ENCODE measurements around the gene EID3. TPM values are rescaled to one million over a fixed set of nuclear protein-coding genes. Genes with fewer than 3 reads are reported as not detected.

The EID3 gene
- total and polyA plus RNA-seq, 10 of the 15 experiments (the other 5 are each of a cell fraction or from before 2014, with no cell fraction given): 0.92 to 7.0 (median 4.3) TPM

GRCh38 chr12:104276273-104277131 lies 27.0 kb upstream of the EID3 start:
- TF ChIP-seq ZNF592 (IDR thresholded peaks at IDR 0.05) (no peak), NRF1 (conservative IDR thresholded peaks at IDR 0.05; ENCODE audit: low read depth, low read length) (no peak), REST (IDR thresholded peaks at IDR 0.05; ENCODE audit: low read depth, low read length) (no peak), CEBPB (IDR thresholded peaks at IDR 0.05; ENCODE audit: borderline replicate concordance in 1 of 2, low read depth in 2 of 2, low read length in 2 of 2) (no peak), EP300 (IDR thresholded peaks at IDR 0.05; ENCODE audit: borderline replicate concordance in 1 of 2, control insufficient read depth in 1 of 2, low read depth in 2 of 2, low read length in 2 of 2) (no peak), SPI1 (IDR thresholded peaks at IDR 0.05; ENCODE audit: borderline replicate concordance, insufficient read depth, low read depth, low read length) (peak; percentile 72)
- RAD21 ChIA-PET (ENCODE audit: unreplicated experiment): interaction anchor here (0.9 to 3.1 kb wide), 6 partner anchors 8 to 444 kb away, joined by 3 to 41 read pairs (median 4); partner anchors contain the start of gene EID3
- ATAC-seq: peak; percentile 94
- in situ Hi-C loops (cut with MboI): no loop called here
- Histone ChIP-seq H3K4me3 (peak overlapping the region; percentile 40), H3K9me3 (replicated peaks; ENCODE audit: control insufficient read depth, insufficient read depth, low read length) (no peaks in the 10 kb centered on the region), H3K4me2 (ENCODE audit: control insufficient read depth, insufficient read depth) (peak overlapping the region; percentile 91), H3K27me3 (replicated peaks in 1 of 2; ENCODE audit: control insufficient read depth in 2 of 2, insufficient read depth in 2 of 2, low read length in 1 of 2) (no peaks in the 10 kb centered on the region), H3K79me2 (ENCODE audit: control insufficient read depth, insufficient read depth, low read length) (no peaks in the 10 kb centered on the region), H4K20me1 (ENCODE audit: control insufficient read depth, insufficient read depth) (no peaks in the 10 kb centered on the region), H3K9ac (ENCODE audit: control insufficient read depth, insufficient read depth, low read length) (peak overlapping the region; percentile 57), H3K36me3 (ENCODE audit: control insufficient read depth in 2 of 2, insufficient read depth in 2 of 2, low read length in 1 of 2) (no peaks in the 10 kb centered on the region), H3K27ac (ENCODE audit: control insufficient read depth, insufficient read depth) (peak overlapping the region; percentile 53), H3K4me1 (ENCODE audit: control insufficient read depth, insufficient read depth, low read length) (peaks cover 11% of the 10 kb centered on the region), H2AFZ (ENCODE audit: control insufficient read depth, low read depth, low read length) (peak overlapping the region; percentile 90)
- BruUV-seq (replicated peaks): no TSS peak
- no peak for DNase-seq (ENCODE audit: low read depth, low spot score)
- POLR2A ChIA-PET: interaction anchor here (0.5 to 5.8 kb wide), 5 partner anchors 11 to 51 kb away, joined by 3 to 56 read pairs (median 4); partner anchors contain the start of gene EID3
- 22% methylated on average over 8 of the region's 8 CpGs for WGBS (ENCODE audit: insufficient coverage, insufficient replicate concordance, low lambda C conversion rate, missing lambda C conversion rate)
- CTCF ChIA-PET: interaction anchor here (1.0 to 2.5 kb wide), 5 partner anchors 8 to 167 kb away, joined by 3 to 24 read pairs (median 4); no protein-coding TSS in a partner anchor
- SMC1A ChIA-PET (ENCODE audit: uncharacterized antibody, unreplicated experiment): interaction anchor here (0.5 to 3.9 kb wide), 8 partner anchors 8 to 81 kb away, joined by 3 to 58 read pairs (median 4); partner anchors contain the start of gene EID3
- no peak for FAIRE-seq
- intact Hi-C loops (cut with micrococcal nuclease; ENCODE audit: unreplicated experiment): no loop called here

Data from GM12878 (cell line).